ENCODE data around the gene ACP4.

ACP4 gene

DNA sequence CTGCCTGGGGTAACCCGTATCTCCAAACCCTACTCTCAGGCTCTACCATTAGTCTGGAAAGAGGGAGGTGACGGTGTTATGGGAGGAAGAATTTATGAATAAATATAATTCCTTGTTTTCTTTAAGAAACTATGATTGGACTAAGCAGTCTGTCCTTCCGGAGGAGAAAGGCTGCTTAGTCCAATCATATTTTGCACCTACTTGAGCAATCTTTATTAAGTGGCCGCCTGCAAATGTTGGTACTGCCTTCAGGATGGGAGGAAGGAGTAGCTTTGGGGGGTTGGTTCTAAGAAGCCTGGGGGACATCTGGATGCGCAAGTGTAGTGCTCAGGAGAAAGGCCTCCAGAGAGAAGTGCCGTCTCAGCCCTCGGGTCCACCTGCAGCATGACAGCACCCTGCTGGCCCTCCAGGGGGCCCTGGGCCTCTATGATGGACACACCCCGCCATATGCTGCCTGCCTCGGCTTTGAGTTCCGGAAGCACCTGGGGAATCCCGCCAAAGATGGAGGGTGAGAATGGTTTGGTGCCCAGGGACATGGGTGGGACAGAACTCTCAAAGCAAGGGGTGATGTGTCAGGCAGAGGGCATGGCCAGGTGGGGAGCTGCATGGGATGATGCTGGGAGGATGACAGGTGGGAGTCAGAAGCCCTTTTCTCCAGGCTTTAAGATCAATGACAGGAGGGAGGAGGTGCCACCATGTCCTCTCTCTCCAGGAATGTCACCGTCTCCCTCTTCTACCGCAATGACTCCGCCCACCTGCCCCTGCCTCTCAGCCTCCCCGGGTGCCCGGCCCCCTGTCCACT lies 4.1 kb downstream of the ACP4 start:
- H3K27ac ChIP-seq: peak overlapping the region; percentile 63
- DNase-seq (ENCODE audit: low spot score): no peak
- TF ChIP-seq, protein P1, sequence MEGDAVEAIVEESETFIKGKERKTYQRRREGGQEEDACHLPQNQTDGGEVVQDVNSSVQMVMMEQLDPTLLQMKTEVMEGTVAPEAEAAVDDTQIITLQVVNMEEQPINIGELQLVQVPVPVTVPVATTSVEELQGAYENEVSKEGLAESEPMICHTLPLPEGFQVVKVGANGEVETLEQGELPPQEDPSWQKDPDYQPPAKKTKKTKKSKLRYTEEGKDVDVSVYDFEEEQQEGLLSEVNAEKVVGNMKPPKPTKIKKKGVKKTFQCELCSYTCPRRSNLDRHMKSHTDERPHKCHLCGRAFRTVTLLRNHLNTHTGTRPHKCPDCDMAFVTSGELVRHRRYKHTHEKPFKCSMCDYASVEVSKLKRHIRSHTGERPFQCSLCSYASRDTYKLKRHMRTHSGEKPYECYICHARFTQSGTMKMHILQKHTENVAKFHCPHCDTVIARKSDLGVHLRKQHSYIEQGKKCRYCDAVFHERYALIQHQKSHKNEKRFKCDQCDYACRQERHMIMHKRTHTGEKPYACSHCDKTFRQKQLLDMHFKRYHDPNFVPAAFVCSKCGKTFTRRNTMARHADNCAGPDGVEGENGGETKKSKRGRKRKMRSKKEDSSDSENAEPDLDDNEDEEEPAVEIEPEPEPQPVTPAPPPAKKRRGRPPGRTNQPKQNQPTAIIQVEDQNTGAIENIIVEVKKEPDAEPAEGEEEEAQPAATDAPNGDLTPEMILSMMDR (conservative IDR thresholded peaks at IDR 0.05; ENCODE audit: low read depth): no peak
- POLR2A ChIA-PET (ENCODE audit: low non-redundant PET): no interaction called here
- CTCF ChIA-PET: interaction anchor here (1.7 to 3.1 kb wide), 2 partner anchors 128 to 223 kb away, joined by 7 to 11 read pairs; no protein-coding TSS in a partner anchor

DNA sequence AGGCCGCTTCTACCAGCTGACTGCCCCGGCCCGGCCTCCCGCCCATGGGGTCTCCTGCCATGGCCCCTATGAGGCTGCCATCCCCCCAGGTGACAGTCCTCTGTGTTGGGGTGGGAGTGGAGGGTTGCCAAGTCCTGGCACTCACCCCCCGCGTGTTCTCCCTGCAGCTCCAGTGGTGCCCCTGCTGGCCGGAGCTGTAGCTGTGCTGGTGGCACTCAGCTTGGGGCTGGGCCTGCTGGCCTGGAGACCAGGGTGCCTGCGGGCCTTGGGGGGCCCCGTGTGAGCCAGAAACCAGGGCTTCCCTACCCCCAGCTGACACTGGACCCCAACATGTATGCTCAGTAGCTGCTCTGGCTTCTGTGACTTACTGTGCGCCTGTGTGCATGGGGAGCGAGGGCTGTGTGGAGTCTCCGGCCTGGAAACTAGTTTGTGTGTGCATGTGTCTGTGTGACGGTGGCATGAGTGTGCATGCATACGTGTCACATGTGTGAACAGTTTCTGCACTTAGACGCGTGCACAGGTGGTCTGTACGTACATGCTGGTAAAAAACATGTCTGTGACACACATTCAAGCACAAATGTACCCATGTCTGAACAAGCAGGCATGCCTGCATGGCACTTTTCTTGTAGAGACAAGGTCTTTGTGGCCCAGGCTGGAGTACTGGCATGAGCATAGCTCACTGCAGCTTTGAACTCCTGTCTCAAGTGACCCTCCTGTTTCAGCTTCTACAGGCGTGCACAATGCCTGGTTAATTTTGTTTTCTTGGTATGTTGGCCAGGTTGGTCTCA lies 4.9 kb downstream of the ACP4 start:
- ChIA-PET POLR2A (ENCODE audit: low non-redundant PET) (no interaction called here), CTCF (interaction anchor here (0.5 to 3.1 kb wide), 5 partner anchors 99 to 1894 kb away, joined by 3 to 11 read pairs (median 3); no protein-coding TSS in a partner anchor)
- TF ChIP-seq, protein P1 (conservative IDR thresholded peaks at IDR 0.05; ENCODE audit: low read depth): no peak
- DNase-seq (ENCODE audit: low spot score): no peak
- peak overlapping the region; percentile 63 for H3K27ac ChIP-seq

DNA sequence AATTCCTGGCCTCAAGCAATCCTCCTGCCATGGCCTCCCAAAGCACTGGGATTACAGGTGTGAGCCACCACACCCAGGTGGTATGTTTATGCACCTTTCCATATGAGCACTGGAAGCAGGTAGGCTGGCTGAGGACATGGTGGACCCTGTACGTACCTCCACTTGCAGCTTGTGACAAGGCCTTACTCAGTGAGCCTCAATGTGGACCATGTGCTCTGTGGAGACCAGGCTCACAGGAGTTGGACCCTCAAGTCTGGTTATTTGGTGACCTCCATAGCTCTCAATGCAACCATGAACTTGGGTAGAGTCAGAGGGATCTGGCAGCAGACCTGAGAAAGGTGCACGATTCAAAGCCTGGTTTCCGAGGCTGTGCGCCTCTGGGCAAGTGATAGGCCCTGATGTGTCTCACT lies 5.5 kb downstream of the ACP4 start:
- no peak for DNase-seq (ENCODE audit: low spot score)
- ChIA-PET CTCF (interaction anchor here (0.5 to 1.7 kb wide), 3 partner anchors 221 to 1893 kb away, joined by 3 to 7 read pairs (median 3); no protein-coding TSS in a partner anchor), POLR2A (ENCODE audit: low non-redundant PET) (no interaction called here)
- TF ChIP-seq, protein P1 (conservative IDR thresholded peaks at IDR 0.05; ENCODE audit: low read depth): no peak
- peak overlapping the region; percentile 63 for H3K27ac ChIP-seq

DNA sequence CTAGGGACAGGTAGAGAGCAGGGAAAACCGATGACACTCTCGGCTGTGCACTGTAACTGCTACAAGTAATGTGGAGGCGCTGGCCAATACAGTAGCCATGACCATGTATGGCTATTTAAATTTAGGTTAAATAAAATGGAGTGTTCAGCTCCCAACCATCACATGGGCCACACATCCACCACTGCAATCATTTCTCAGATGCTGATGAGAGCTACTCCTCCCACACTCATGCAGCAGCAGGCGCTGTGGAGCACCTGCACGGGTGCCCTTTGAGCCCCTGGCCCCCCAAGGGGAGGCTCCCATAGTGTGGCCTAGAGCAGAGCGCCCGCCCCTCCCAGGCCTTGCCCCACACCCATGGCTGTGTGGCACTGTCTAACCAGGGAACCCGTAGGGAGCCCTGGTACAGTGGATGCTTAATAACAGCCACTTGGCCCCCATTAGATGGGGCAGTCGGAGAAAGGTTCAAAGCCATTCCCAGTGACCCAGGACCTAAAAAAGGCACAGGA lies 6.0 kb downstream of the ACP4 start:
- DNase-seq (ENCODE audit: low spot score): no peak
- TF ChIP-seq, protein P1 (conservative IDR thresholded peaks at IDR 0.05; ENCODE audit: low read depth): no peak
- POLR2A ChIA-PET (ENCODE audit: low non-redundant PET): no interaction called here
- CTCF ChIA-PET: interaction anchor here (1.5 to 1.7 kb wide), 2 partner anchors 221 kb away, joined by 3 to 7 read pairs; no protein-coding TSS in a partner anchor
- H3K27ac ChIP-seq: peak overlapping the region; percentile 63

DNA sequence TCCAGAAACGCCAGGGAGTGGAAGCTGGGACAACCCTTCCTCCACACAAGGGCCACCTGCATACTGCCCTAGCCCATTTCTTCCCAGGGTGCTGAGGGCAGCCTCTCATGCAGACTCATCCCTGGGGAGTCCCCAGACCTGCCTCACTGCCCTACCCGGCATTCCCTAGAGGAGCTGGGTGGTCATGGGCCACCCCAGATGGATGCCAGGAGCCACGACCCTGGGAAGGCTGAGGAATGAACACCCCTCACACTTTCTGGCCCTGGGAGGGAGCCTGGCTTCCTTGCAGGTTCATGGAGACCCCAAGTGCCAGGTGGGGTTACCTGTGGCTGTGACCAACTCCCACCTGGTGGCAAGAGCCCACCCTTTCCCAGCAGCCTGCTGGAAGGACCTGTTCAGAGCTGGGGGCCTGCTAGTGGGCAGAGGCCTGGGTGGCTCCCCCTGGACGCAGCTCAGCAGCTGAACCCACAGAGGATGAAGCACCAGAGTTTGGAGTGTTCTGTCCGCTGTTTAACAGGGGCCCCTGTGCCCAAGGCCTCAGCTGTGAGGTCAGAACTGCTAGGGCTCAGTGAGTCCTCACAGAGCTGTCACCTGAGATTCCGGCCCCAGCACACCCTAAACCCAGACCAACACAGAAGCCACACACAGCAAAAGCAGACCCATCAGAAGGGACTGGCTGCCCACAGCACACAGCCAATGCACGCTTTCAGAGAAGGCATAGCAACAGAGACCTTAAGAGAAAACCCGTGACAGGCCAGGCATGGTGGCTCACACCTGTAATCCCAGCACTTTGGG lies 6.6 kb downstream of the ACP4 start:
- peak overlapping the region; percentile 63 for H3K27ac ChIP-seq
- POLR2A ChIA-PET (ENCODE audit: low non-redundant PET): no interaction called here
- TF ChIP-seq, protein P1 (conservative IDR thresholded peaks at IDR 0.05; ENCODE audit: low read depth): no peak
- DNase-seq (ENCODE audit: low spot score): no peak
- CTCF ChIA-PET: interaction anchor here (1.3 to 1.5 kb wide), 2 partner anchors 125 to 220 kb away, joined by 3 to 5 read pairs; no protein-coding TSS in a partner anchor

Measured in RWPE1 (cell line).